ENCODE data around the gene UBE2D2.

DNA sequence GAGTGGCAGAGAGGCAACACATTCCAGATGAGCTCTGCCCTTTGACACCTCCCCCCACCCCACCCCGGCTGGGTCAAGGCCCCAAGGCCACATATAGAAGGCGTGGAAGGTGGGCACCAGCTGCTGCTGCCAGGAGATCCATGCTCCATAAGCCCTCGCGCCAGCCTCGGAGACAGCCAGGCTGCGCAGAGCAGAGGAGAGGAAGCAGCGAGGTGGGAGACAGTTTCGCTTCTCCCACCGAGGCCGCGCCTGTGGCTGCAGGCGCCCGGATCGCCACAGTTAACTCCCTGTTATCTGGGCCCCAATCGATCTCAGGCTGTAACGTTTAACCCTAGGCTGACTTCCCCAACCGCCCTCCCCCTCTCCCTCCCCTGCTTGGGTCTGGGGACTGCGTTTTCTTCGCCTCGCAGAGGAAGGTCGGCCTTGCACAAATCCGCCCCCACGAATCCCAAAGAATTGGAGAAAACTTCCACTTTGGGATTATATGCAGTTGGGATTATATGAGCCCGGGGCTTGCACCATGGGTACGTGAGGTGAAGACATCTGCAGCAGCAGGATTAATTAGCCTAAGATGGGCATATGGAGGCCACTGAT is 85.9 kb downstream of the UBE2D2 start:
- TF ChIP-seq, protein P1, sequence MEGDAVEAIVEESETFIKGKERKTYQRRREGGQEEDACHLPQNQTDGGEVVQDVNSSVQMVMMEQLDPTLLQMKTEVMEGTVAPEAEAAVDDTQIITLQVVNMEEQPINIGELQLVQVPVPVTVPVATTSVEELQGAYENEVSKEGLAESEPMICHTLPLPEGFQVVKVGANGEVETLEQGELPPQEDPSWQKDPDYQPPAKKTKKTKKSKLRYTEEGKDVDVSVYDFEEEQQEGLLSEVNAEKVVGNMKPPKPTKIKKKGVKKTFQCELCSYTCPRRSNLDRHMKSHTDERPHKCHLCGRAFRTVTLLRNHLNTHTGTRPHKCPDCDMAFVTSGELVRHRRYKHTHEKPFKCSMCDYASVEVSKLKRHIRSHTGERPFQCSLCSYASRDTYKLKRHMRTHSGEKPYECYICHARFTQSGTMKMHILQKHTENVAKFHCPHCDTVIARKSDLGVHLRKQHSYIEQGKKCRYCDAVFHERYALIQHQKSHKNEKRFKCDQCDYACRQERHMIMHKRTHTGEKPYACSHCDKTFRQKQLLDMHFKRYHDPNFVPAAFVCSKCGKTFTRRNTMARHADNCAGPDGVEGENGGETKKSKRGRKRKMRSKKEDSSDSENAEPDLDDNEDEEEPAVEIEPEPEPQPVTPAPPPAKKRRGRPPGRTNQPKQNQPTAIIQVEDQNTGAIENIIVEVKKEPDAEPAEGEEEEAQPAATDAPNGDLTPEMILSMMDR (IDR thresholded peaks at IDR 0.05), result no peak
- TF ChIP-seq POLR2A (IDR thresholded peaks at IDR 0.05) (no peak), EP300 (IDR thresholded peaks at IDR 0.05) (no peak), POLR2AphosphoS5 (IDR thresholded peaks at IDR 0.05) (no peak)

All from upper lobe of left lung (tissue), 4 donors.